H1 (cell line): Measurements from ENCODE around the gene TCIRG1. TPM values are rescaled to one million over a fixed set of nuclear protein-coding genes. Genes with fewer than 3 reads are reported as not detected.

ENCODE experiments used
- CTCF ChIA-PET: fragments of 300-600 bp; sonication (Branson Sonifier 250); formaldehyde crosslinking; loops from one replicate; lab custom pipeline; 2021; ENCODE audit not compliant: partially characterized antibody; lab: Charles Lee
- POLR2A ChIA-PET: fragments of 300-600 bp; sonication (Branson Sonifier 250); formaldehyde crosslinking; loops from one replicate; lab custom pipeline; 2021; ENCODE audit warnings: inconsistent platforms; ENCODE audit not compliant: partially characterized antibody; lab: Charles Lee
- DNase-seq, 2 experiments: peaks; one replicate each; pipeline versions ENCODE4 v3.0.0 to v3.0.0-alpha.2; 2010 to 2022; ENCODE audit warnings: low spot score in 2 of 2, low read depth in 1 of 2, mixed read lengths in 1 of 2
- FAIRE-seq: peaks from 2 replicates; lab custom pipeline; 2011; peaks lifted over from hg19 to GRCh38; lab: Jason Lieb, UNC
- H2AFZ ChIP-seq: 2 replicates; pipeline ENCODE4 v1.8.1; 2012; ENCODE audit warnings: low read length, inconsistent platforms
- H2AK5ac ChIP-seq: 2 replicates; pipeline ENCODE4 v1.6.1; 2013; ENCODE audit warnings: low read depth, low read length
- H2BK120ac ChIP-seq: replicated peaks from 2 replicates; pipeline ENCODE3; 2013; ENCODE audit warnings: low read depth, low read length, inconsistent platforms
- H2BK12ac ChIP-seq: 2 replicates; pipeline ENCODE4 v1.6.1; 2013; ENCODE audit warnings: low read depth, low read length
- H2BK15ac ChIP-seq: 2 replicates; pipeline ENCODE4 v1.6.1; 2013; ENCODE audit warnings: low read length
- H2BK20ac ChIP-seq: 2 replicates; pipeline ENCODE4 v1.6.1; 2013; ENCODE audit warnings: low read length
- H2BK5ac ChIP-seq: 2 replicates; pipeline ENCODE4 v1.6.1; 2013; ENCODE audit warnings: low read depth, low read length
- H3K14ac ChIP-seq: 2 replicates; pipeline ENCODE4 v1.6.1; 2013; ENCODE audit warnings: inconsistent platforms; ENCODE audit not compliant: insufficient read length
- H3K18ac ChIP-seq: 2 replicates; pipeline ENCODE4 v1.6.1; 2013; ENCODE audit warnings: low read length; ENCODE audit errors: extremely low read depth
- H3K23ac ChIP-seq: 2 replicates; pipeline ENCODE4 v1.6.1; 2013; ENCODE audit warnings: inconsistent platforms; ENCODE audit not compliant: insufficient read length
- H3K23me2 ChIP-seq: 2 replicates; pipeline ENCODE4 v1.6.1; 2013; ENCODE audit warnings: low read depth, low read length
- H3K27ac ChIP-seq: 2 replicates; pipeline ENCODE4 v1.6.1; 2011; ENCODE audit warnings: low read depth, low read length, inconsistent platforms
- H3K27me3 ChIP-seq, 4 experiments: replicated peaks in 1 of 4; 1 replicate in 1 of 4; 2 replicates in 3 of 4; pipeline versions ENCODE4 v1.6.1 to v1.8.1; 2011 to 2013; ENCODE audit warnings: low read length in 3 of 4, mild to moderate bottlenecking in 3 of 4, inconsistent platforms in 2 of 4, mixed read lengths in 2 of 4, moderate library complexity in 1 of 4; ENCODE audit not compliant: control insufficient read depth in 3 of 4, insufficient read depth in 3 of 4; ENCODE audit errors: extremely low read depth in 1 of 4
- H3K36me3 ChIP-seq, 4 experiments: 2 replicates each; pipeline versions ENCODE4 v1.6.1 to v1.8.1; 2011 to 2013; ENCODE audit warnings: mild to moderate bottlenecking in 4 of 4, low read length in 3 of 4, moderate library complexity in 2 of 4, control low read depth in 1 of 4, inconsistent platforms in 1 of 4; ENCODE audit not compliant: insufficient read depth in 4 of 4, control insufficient read depth in 2 of 4
- H3K4ac ChIP-seq: replicated peaks from 2 replicates; pipeline ENCODE3; 2013; ENCODE audit warnings: low read length, low read depth, mixed read lengths, inconsistent platforms; ENCODE audit not compliant: insufficient read length
- H3K4me1 ChIP-seq, 4 experiments: replicated peaks in 1 of 4; 1 replicate in 1 of 4; 2 replicates in 3 of 4; pipeline versions ENCODE4 v1.6.1 to v1.8.1; 2011 to 2013; ENCODE audit warnings: low read length in 3 of 4, inconsistent platforms in 2 of 4, mixed read lengths in 1 of 4; ENCODE audit not compliant: insufficient read depth in 4 of 4, control insufficient read depth in 3 of 4
- H3K4me2 ChIP-seq, 2 experiments: 2 replicates each; pipeline versions ENCODE4 v1.6.1 to v1.8.1; 2011 to 2013; ENCODE audit warnings: low read depth in 2 of 2, low read length in 2 of 2, control low read depth in 1 of 2, inconsistent platforms in 1 of 2, mild to moderate bottlenecking in 1 of 2; ENCODE audit not compliant: insufficient read depth in 1 of 2
- H3K4me3 ChIP-seq, 4 experiments: fragments of 200-600, 300-600 bp in 1 of 4; sonication (generic), shearing (Covaris generic), sonication (Bioruptor Twin) in 1 of 4; 2 replicates each; pipeline versions ENCODE4 v1.5.1 to v1.8.1; 2011 to 2016; ENCODE audit warnings: low read length in 4 of 4, low read depth in 3 of 4, control low read depth in 2 of 4, inconsistent platforms in 2 of 4, mild to moderate bottlenecking in 2 of 4, mixed read lengths in 1 of 4, moderate library complexity in 1 of 4; ENCODE audit not compliant: insufficient read depth in 2 of 4; ENCODE audit errors: extremely low read depth in 1 of 4
- H3K56ac ChIP-seq: replicated peaks from 2 replicates; pipeline ENCODE3; 2013; ENCODE audit warnings: low read depth, mild to moderate bottlenecking, mixed read lengths, low read length, inconsistent platforms; ENCODE audit not compliant: insufficient read length
- H3K79me1 ChIP-seq: 2 replicates; pipeline ENCODE4 v1.6.1; 2013; ENCODE audit warnings: low read depth, low read length, control low read depth
- H3K79me2 ChIP-seq, 2 experiments: 2 replicates each; pipeline versions ENCODE4 v1.6.1 to v1.8.1; 2012 to 2013; ENCODE audit warnings: low read length in 2 of 2, mild to moderate bottlenecking in 2 of 2, inconsistent platforms in 1 of 2; ENCODE audit not compliant: insufficient read depth in 2 of 2, control insufficient read depth in 1 of 2
- H3K9ac ChIP-seq, 4 experiments: replicated peaks in 1 of 4; 1 replicate in 1 of 4; 2 replicates in 3 of 4; pipeline versions ENCODE4 v1.6.1 to v1.8.1; 2011 to 2013; ENCODE audit warnings: low read depth in 3 of 4, low read length in 3 of 4, control low read depth in 2 of 4, mild to moderate bottlenecking in 2 of 4, moderate library complexity in 2 of 4, inconsistent platforms in 1 of 4; ENCODE audit errors: extremely low read depth in 1 of 4
- H3K9me3 ChIP-seq, 2 experiments: 2 replicates each; pipeline versions ENCODE4 v1.6.1 to v1.8.1; 2012 to 2013; ENCODE audit warnings: mild to moderate bottlenecking in 2 of 2, moderate library complexity in 2 of 2, control low read depth in 1 of 2, inconsistent platforms in 1 of 2, low read depth in 1 of 2, low read length in 1 of 2, mixed read lengths in 1 of 2; ENCODE audit not compliant: insufficient read depth in 2 of 2
- H4K20me1 ChIP-seq, 2 experiments: replicated peaks in 1 of 2; 2 replicates each; pipeline versions ENCODE3 to v1.8.1; 2011 to 2013; ENCODE audit warnings: inconsistent platforms in 2 of 2, low read length in 2 of 2, mild to moderate bottlenecking in 1 of 2; ENCODE audit not compliant: insufficient read depth in 2 of 2, control insufficient read depth in 1 of 2
- H4K5ac ChIP-seq: 2 replicates; pipeline ENCODE4 v1.6.1; 2013; ENCODE audit warnings: low read length, low read depth, mixed read lengths, inconsistent platforms; ENCODE audit not compliant: insufficient read length
- H4K8ac ChIP-seq: 2 replicates; pipeline ENCODE4 v1.8.0; 2013; ENCODE audit warnings: mild to moderate bottlenecking, moderate library complexity, low read length, inconsistent platforms; ENCODE audit not compliant: insufficient read depth; ENCODE audit errors: extremely low read depth
- H4K91ac ChIP-seq: replicated peaks from 2 replicates; pipeline ENCODE3; 2013; ENCODE audit warnings: low read length, mixed read lengths, inconsistent platforms; ENCODE audit not compliant: insufficient read length
- ATF2 ChIP-seq: IDR thresholded peaks from 2 replicates; pipeline ENCODE4 v1.6.1; 2012; ENCODE audit warnings: low read length, inconsistent platforms
- BRCA1 ChIP-seq: IDR thresholded peaks from 2 replicates; pipeline ENCODE4 v1.6.1; 2012; ENCODE audit warnings: low read depth, low read length, improper control_type of control experiment
- CBX5 ChIP-seq: fragments of 300-800, 300-1000 bp; sonication (generic); IDR thresholded peaks from 2 replicates; pipeline ENCODE4 v1.7.1; 2016; ENCODE audit warnings: antibody characterized with exemption, low read length, low read depth
- CREB1 ChIP-seq: IDR thresholded peaks from 2 replicates; pipeline ENCODE4 v1.6.1; 2012; ENCODE audit warnings: inconsistent platforms
- NRF1 ChIP-seq: IDR thresholded peaks from 2 replicates; pipeline ENCODE4 v1.6.1; 2011; ENCODE audit warnings: mild to moderate bottlenecking, low read depth, low read length, improper control_type of control experiment
- POLR2AphosphoS5 ChIP-seq: IDR thresholded peaks from 2 replicates; pipeline ENCODE4 v1.6.1; 2011; ENCODE audit warnings: low read depth, low read length
- POU5F1 ChIP-seq: IDR thresholded peaks from 2 replicates; pipeline ENCODE4 v1.6.1; 2011; ENCODE audit warnings: low read depth, mild to moderate bottlenecking, low read length, moderate library complexity
- RFX5 ChIP-seq: IDR thresholded peaks from 2 replicates; pipeline ENCODE4 v1.6.1; 2011; ENCODE audit warnings: low read depth, low read length, improper control_type of control experiment, borderline replicate concordance
- SIN3A ChIP-seq, 2 experiments: IDR thresholded peaks in 1 of 2; conservative IDR thresholded peaks in 1 of 2; 2 replicates each; pipeline ENCODE4 v1.6.1; 2011 to 2012; ENCODE audit warnings: low read length in 2 of 2, improper control_type of control experiment in 1 of 2, low read depth in 1 of 2, mild to moderate bottlenecking in 1 of 2
- SP1 ChIP-seq: IDR thresholded peaks from 2 replicates; pipeline ENCODE4 v1.6.1; 2011; ENCODE audit warnings: low read depth, low read length
- WGBS, 2 experiments: shearing (Covaris generic) in 1 of 2; methylation state at CpG; one replicate each; pipeline versions ENCODE4 v1.1.6 to v1.1.7; 2013 to 2015; ENCODE audit warnings: low lambda C conversion rate in 2 of 2, mixed read lengths in 2 of 2, inconsistent platforms in 1 of 2, low coverage in 1 of 2, missing lambda C conversion rate in 1 of 2; ENCODE audit not compliant: insufficient replicate concordance in 2 of 2, insufficient coverage in 1 of 2, insufficient read length in 1 of 2; ENCODE audit errors: extremely low coverage in 1 of 2, missing lambda C conversion rate in 1 of 2; 5-methylcytosine and 5-hydroxymethylcytosine counted together
- polyA plus RNA-seq, 7 experiments: library from polyadenylated mRNA; depleted of rRNA in 3 of 7; stranded (reverse) in 5 of 7; unstranded in 2 of 7; fragments of >200 nt in 5 of 7; fragments of 200-250 nt in 2 of 7; gene quantifications; 1 replicate in 5 of 7; 2 replicates in 1 of 7; 4 replicates in 1 of 7; pipeline versions ENCODE4 v1.2.1 to v1.2.3, GENCODE V29; 2011 to 2013; ENCODE audit warnings: missing spikeins in 2 of 7, mixed read lengths in 2 of 7
- total RNA-seq: library from RNA; stranded (reverse); fragmentation: NEBNext Ultra II Directional; extraction: Animal tissue kit (Norgen Biotek cat#: 25700); gene quantifications from 2 replicates; pipeline ENCODE4 v1.2.1, GENCODE V29; 2021

Gene TCIRG1
- total and polyA plus RNA-seq, 2 of the 8 experiments (the other 6 are each of a cell fraction or from before 2014, with no cell fraction given), result 25.3 to 39.6 TPM

DNA sequence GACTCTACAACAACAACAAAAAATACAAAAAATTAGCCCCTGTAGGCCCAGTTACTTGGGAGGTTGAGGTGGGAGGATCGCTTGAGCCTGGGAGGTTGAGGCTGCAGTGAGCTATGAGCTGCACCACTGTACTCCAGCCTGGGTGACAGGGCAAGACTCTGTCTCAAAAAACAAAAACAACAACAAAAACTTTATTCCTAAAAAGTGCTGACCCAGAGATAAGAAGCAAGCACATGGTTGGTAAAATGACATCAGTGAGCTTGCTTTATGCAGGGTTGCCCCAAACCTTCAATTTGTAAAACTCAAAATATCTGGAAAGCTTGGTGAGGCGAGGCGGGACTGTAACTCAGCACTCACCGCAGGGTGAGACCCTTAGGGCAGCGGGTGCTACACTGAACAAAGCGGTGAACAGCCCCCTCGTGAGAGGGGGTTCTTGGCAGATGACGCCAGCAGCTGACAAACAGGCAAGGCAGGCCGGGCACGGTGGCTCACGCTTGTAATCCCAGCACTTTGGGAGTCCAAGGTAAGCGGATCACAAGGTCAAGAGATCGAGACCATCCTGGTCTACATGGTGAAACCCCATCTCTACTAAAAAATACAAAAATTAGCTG lies 3.5 kb upstream of the TCIRG1 start:
- no peak overlapping the region for H3K9ac ChIP-seq
- H2BK12ac ChIP-seq, result no peak overlapping the region
- no peak overlapping the region for H2BK20ac ChIP-seq
- H3K4me1 ChIP-seq, result peaks cover 4 to 25% (median 17%) of the 10 kb centered on the region in 4 experiments
- no peak overlapping the region for H3K4me3 ChIP-seq
- H3K23ac ChIP-seq, result no peak overlapping the region
- H3K27ac ChIP-seq, result no peak overlapping the region
- H2AFZ ChIP-seq, result no peak overlapping the region
- no peak for DNase-seq
- H2BK15ac ChIP-seq, result no peak overlapping the region
- H3K9me3 ChIP-seq, result no peaks in the 10 kb centered on the region
- no peak overlapping the region for H3K14ac ChIP-seq
- peaks cover 4 to 17% (median 15%) of the 10 kb centered on the region in 4 experiments for H3K36me3 ChIP-seq
- no peak overlapping the region for H3K18ac ChIP-seq
- H3K79me1 ChIP-seq, result peaks cover 3% of the 10 kb centered on the region
- H4K5ac ChIP-seq, result no peak overlapping the region
- no peak overlapping the region for H3K4ac ChIP-seq
- H3K56ac ChIP-seq, result no peak overlapping the region
- 90% methylated on average over 13 of the region's 13 CpGs; no CpG with 5 or more reads in 1 of the 2 experiments for WGBS, 2 experiments
- no peak overlapping the region for H3K4me2 ChIP-seq
- no peak overlapping the region for H2BK5ac ChIP-seq
- no peak overlapping the region for H4K8ac ChIP-seq
- ChIA-PET POLR2A (interaction anchor here (0.9 to 16.6 kb wide), 7 partner anchors 7 to 37 kb away, joined by 3 to 183 read pairs (median 3); partner anchors contain the start of gene ALDH3B1), CTCF (interaction anchor here (0.6 to 1.4 kb wide), 2 partner anchors 17 to 36 kb away, joined by 3 read pairs; no protein-coding TSS in a partner anchor)
- FAIRE-seq, result no peak
- peaks cover 3% of the 10 kb centered on the region; the same call in 1 of the 2 replicates for H3K23me2 ChIP-seq
- H2BK120ac ChIP-seq, result no peak overlapping the region
- no peak overlapping the region for H4K91ac ChIP-seq
- H2AK5ac ChIP-seq, result no peak overlapping the region
- H3K79me2 ChIP-seq, result peaks cover 0 to 22% of the 10 kb centered on the region in 2 experiments; a peak in 2 of 4 replicates
- H4K20me1 ChIP-seq, result peaks cover 0 to 5% of the 10 kb centered on the region in 2 experiments
- H3K27me3 ChIP-seq, result no peaks in the 10 kb centered on the region
- TF ChIP-seq SIN3A (conservative IDR thresholded peaks at IDR 0.05 in 1 of 2, IDR thresholded peaks at IDR 0.05 in 1 of 2; ENCODE audit: low read depth in 1 of 2, low read length in 2 of 2), result no peak
- TF ChIP-seq SP1, result no peak
- no peak for TF ChIP-seq ATF2
- no peak for TF ChIP-seq POLR2AphosphoS5
- TF ChIP-seq POU5F1, result no peak
- TF ChIP-seq NRF1, result no peak
- TF ChIP-seq RFX5, result no peak
- TF ChIP-seq CBX5, result no peak
- TF ChIP-seq CREB1, result no peak
- TF ChIP-seq BRCA1, result no peak
